ENCODE measurements around the gene ACTN4.
"Not testable (repeated sequence)": the region's sequence is repeated elsewhere in the genome, so short reads cannot be mapped to it uniquely, and the experiment has no call there.

Gene ACTN4

DNA sequence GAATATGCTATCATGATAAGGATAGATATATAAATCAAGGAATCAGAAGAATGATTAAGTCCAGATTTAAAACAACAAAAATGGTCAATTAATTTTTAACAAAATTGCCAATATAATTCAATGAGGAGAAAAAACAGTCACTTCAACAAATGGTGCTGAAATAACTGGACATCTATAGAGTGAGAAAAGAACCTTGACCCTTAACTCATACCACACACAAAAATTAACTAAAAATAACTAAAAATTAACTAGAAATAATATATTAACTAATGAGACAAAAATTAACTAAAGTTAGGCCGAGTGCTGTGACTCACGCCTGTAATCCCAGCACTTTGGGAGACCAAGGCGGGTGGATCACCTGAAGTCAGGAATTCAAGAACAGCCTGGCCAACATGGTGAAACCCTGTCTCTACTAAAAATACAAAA, 116.4 kb downstream of the ACTN4 start:
- DNase-seq (ENCODE audit: low read depth in 2 of 3, low spot score in 2 of 3): no peak

DNA sequence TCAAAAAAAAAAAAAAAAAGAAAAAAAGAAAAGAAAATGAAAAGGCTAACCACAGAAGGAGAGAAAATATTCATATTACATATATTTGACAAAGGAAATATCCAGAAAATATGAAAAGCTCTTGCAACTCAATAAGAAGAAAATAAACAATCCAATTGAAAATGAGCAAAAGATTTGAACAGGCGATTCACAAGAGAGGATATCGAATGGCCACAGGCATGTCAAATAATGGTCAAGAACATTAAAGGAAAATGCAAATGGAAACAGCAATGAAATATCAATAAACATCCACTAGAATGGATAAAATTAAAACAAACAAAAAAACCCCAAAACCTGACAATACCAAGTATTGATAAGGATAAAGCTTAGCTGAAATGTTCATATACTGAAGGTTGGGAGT, 117.8 kb downstream of the ACTN4 start:
- DNase-seq (ENCODE audit: low read depth in 2 of 3, low spot score in 2 of 3): no peak

DNA sequence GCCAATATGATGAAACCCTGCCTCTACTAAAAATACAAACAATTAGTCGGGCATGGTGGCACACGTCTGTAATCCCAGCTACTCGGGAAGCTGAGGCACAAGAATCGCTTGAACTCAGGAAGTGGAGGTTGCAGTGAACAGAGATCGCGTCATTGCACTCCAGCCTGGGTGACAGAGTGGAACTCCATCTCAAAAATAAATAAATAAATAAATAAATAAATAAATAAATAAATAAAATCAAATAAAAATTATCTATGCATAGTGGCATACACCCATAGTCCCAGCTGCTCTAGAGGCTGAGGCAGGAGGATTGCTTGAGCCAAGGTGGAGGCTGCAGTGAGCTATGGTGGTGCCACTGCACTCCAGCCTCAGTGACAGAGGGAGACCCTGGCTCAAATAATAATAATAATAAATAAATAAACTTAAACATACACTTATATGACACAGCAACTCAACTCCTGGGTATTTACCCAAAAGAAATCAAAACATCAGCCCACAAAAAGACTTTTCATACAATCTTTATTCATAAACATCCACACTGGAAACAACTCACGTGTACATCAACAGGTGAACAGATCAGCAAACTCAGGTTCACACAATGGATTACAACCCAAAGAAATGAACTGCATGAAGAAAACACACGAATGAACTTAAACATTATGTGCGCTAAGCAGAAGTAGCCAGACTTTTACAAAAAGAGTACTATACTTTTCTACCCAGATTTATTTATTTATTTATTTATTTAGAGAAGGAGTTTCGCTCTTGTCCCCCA, 119.0 kb downstream of the ACTN4 start:
- DNase-seq (ENCODE audit: low read depth in 2 of 3, low spot score in 2 of 3): no peak

DNA sequence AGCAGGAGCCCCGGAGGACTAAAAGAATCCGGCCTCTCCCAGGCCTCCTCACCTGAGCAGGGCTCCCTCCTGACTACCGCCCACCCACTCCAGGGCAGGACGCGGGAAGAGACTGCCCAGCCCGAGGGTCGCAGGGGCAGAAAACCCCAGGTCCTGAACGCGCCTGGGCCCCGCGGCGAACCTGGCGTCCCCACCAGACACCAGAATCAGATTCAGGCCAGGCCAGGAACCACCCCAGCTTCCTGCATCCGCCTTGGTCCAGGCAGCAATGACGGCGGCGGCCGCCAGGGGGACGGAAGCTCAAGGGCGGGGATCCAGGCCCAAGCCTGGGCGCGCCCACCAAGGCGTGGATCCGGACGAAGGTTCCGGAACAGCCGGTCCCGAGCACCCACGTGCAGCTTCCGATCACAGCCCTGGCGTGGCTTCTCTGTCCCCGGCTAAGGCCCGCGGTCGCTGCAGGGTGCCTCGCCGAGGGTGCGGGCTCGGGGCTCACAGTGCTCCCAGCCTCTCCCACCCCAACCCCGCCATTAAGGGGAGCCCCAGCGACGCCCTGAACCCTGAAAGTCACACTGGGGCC, 122.3 kb downstream of the ACTN4 start:
- peak; percentile 73 to 94 (median 84) for DNase-seq (ENCODE audit: low read depth in 2 of 3, low spot score in 2 of 3)

GRCh38 chr19:38770228-38770948, 122.9 kb downstream of the ACTN4 start:
- not testable (repeated sequence) for DNase-seq (ENCODE audit: low read depth in 2 of 3, low spot score in 2 of 3)

GRCh38 chr19:38770949-38771275, 123.5 kb downstream of the ACTN4 start:
- DNase-seq (ENCODE audit: low read depth in 2 of 3, low spot score in 2 of 3): not testable (repeated sequence)

- not testable (repeated sequence) for DNase-seq (ENCODE audit: low read depth in 2 of 3, low spot score in 2 of 3)
Measured at GRCh38 chr19:38771569-38771968, 124.1 kb downstream of the ACTN4 start.

DNA sequence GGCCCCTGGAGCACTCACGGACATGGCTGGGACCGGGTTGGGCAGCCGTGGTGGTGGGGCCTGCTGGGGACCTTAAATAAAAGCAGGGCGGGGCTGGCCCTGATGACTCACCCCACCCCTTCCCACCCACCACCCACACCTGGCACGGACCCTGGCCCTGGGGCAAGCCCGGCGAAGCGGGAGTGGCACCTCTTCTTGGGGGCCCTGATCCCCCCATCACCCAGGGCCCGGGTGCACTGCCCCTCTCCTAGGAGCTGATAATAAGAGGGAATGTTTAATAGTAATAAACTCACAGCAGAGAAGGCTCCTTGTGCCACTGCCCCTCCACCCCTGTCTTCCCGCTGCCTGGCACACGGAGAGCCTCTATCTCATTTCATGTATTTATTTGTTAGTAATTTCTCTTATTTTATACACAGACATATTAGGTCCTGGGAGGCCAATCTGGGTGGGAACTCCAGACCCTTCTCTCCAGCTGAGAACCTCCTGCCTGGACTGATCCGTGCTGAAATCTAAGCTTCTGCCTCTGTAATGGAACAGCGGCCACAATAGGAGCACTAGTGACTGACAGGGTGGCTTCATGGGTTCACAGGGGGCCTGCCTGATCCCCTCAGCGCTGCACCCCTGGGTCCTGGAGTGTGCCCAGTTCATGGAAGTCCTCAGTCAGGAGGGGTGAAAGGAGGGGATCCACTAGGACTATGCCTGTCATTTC, 126.2 kb downstream of the ACTN4 start, which contains the start of gene LGALS7:
Gene LGALS7 (minus strand): TSS at position 49 of the 709 bp plus-strand sequence. CDS start 25 bp downstream, at position 24.
- no peak for DNase-seq (ENCODE audit: low read depth in 2 of 3, low spot score in 2 of 3)

DNA sequence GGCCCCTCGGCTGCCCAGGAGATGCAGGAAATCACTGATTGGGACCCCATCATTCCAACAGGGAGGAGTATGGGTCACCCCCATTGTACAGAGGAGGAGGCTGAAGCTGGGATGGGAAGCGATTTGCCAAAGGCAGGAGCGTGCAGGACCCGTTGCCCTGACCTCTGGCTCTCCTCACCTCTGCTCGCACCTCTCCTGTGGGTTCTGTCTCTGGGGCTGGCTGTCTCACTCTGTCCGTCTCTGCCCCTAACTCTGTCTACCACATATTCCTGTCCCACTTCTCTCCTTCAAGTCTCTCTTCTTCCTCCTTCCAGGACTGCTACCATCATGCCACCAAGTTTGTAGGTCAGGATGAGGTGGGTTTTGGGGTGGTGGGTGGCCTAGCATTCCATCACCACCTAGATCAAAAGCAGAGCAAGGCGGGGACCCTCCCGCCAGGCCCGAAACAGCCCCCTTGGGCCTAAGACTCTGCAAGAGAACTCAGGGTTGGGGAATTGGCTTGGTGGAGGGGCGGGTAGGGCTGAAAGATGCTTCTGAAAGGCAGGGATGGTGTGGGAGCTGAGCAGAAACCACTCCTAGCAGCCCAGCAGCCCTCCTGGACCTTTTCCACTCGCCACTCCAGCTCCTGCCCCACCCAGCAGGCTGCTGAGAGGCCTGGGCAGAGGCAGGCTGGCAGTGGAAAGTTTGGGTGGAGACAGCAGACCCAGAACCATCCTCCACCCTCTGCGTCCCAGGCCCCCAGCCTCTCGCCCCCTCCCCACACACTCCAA, 126.9 kb downstream of the ACTN4 start:
- no peak for DNase-seq (ENCODE audit: low read depth in 2 of 3, low spot score in 2 of 3)

DNA sequence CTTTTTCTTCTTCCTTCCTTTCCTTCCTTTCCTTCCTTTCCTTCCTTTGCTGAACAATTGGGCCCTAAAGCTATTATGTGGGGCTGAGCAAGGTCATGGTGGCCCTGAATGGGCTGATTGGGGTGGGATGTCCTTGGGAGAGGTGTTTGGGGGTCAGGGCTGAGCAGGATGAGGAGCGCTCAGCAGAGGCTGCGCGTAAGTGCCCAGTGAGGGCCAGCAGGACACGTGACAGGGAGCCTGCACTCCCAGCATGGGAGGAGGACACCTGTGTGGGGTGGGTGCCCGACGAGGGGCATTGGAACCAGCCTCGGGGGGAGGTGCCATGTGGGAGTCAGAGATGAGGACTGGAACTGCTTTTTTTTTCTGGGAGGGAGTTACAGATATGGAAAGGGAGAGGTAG, 131.3 kb downstream of the ACTN4 start:
- no peak for DNase-seq (ENCODE audit: low read depth in 2 of 3, low spot score in 2 of 3)

DNA sequence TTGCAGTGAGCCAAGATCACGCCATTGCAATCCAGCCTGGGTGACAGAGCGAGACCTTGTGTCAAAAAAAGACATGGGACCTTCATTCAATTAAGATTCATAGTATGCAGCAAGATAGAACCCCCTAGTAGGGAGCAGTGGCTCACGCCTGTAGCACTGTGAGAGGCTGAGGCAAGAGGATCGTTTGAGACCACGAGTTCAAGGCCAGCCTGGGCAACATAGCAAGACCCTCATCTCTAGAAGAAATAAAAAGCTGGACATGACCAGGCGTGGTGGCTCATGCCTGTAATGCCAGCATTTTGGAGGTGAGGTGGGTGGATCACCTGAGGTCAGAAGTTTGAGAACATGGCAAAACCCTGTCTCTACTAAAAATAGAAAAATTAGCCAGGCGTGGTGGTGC, 133.0 kb downstream of the ACTN4 start:
- no peak for DNase-seq (ENCODE audit: low read depth in 2 of 3, low spot score in 2 of 3)

DNA sequence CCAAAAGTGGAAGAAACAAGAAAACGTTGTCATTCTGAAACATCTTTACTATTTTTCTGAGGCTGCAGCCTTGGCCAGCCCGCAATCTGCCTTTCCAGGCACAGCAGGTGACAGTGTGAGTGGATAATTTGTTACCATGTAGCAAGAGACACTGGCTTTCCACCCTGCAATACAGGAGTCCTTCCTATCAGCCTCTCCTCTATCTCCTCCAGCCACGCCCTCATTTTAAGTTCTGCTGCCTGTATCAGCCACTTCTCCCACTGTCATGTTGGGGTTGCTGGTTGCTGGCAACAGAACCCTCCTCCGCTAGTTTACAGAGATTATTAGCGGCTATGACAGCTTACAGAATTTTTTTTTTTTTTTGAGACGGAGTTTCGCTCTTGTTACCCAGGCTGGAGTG, 133.6 kb downstream of the ACTN4 start:
- DNase-seq (ENCODE audit: low read depth in 2 of 3, low spot score in 2 of 3): no peak

Measured in activated CD8-positive, alpha-beta memory T cell treated with anti-CD3 and anti-CD28 coated beads for 48 hours (primary cell).